GM18498 (cell line): ENCODE data around the gene GULP1.
"Not testable (repeated sequence)": the region's sequence is repeated elsewhere in the genome, so short reads cannot be mapped to it uniquely, and the experiment has no call there.

ENCODE experiments used
- ATAC-seq: cut with Tn5 transposase; IDR thresholded peaks from one replicate; pipeline ENCODE4 v1.9.1; 2021; ENCODE audit warnings: mild to moderate bottlenecking, moderate library complexity; ENCODE audit not compliant: unreplicated experiment

GULP1 gene

GRCh38 chr2:188588235-188588634, 296.6 kb downstream of the GULP1 start:
- no peak for ATAC-seq

DNA sequence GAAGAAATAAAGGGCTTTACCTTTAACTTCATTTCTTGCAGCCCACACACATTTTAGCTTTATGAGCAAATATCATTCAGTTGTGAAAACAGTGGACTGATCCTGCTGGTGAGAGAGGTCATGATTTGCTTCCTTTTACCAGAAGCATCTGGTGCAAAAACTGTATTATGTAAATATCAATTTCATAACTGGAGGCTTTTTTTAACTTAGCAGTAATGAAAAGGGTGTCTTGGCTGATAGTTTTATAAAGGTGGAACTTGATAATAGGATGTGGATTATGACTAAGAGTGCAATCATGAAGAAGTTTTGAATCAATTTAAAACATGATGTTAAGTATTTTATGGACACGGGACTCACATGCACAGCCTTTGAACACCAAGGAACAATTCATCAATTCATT, 304.4 kb downstream of the GULP1 start:
- no peak for ATAC-seq

DNA sequence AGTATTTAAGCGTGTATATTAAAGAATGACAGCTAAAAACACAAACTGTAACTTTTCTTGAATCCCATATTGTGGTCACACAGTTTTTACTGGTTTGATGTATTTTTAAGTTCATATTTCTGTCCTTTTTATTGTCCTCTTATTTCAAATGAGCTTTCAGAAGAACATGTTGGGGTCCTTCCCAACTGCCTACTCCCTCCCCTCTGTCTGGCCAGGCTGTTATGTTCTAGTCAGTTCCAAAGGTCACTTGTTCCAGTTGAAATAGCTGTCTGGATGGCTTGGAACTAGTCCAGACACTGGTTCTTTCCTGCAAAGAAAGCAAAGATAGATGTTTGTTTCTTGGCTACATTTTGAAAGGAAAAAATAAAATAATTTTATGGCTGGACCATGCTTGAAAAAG, 306.9 kb downstream of the GULP1 start:
- ATAC-seq = no peak

DNA sequence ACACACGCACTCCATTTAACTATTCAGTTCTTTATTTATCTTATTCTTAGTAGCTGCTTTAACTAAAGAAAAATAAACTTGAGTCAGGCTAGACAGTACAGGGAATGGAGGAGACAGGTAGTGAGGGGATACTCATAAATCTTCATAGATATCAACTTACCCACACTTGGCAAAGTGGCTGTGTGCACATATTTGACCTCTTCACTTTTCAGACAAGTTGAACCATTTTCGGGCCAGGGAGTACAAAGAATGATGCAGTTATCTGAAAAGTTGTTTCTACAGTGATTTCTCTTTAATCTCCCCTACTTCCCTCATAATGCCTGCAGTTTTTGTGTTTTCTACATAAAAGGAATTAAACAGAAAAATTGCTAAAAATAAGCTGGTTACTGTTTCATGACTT, 307.5 kb downstream of the GULP1 start:
- ATAC-seq = no peak

DNA sequence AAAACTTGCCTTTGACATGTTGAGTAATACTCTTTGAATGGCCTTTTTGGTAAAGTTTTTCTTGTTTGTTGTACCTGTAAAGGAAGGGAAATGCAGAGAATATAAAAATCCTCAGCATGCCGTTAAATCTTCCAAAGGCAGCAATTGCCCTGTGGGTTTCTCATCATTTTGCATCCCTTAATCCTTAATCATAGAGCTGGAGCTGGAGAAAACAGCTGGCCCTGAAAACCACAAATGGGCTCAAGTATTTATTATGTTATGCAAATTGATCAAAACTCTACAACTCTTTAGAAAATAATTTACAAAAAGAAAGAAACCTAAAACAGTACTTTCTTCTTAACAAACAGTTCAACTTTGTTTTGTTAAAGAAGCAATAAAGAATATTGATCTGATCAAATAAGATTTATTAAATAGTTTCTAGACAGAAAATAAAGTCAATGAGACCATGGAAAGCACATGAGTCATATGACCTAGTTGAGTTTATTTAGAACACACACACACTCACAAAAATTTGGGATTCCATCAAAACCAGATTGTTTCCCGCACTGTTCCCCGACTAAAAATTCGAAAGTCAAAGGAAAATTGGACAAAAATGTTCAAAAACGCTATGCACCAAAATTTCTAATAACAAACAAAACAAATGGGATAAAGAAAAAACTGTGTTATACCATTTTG, 309.0 kb downstream of the GULP1 start:
- ATAC-seq = no peak

GRCh38 chr2:188601391-188601790, 309.7 kb downstream of the GULP1 start:
- no peak for ATAC-seq

DNA sequence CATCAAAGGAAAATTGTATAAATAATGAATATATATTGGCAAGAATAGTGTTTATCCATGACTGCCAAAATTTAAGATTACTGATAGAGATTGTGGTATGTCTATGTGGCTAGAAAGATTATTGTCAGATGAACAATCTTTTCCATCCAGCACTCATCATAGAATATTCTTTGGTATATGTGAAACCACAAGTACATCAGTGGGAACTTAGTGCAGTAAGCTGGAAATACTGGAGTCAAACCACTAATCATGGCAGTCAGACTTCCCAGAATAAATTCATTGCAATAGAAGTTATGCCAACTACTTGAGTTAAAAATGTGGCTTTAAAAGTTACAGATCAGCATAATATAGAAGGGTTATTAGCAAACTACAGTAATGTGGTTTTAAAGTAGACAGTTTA, 310.3 kb downstream of the GULP1 start:
- ATAC-seq = no peak

DNA sequence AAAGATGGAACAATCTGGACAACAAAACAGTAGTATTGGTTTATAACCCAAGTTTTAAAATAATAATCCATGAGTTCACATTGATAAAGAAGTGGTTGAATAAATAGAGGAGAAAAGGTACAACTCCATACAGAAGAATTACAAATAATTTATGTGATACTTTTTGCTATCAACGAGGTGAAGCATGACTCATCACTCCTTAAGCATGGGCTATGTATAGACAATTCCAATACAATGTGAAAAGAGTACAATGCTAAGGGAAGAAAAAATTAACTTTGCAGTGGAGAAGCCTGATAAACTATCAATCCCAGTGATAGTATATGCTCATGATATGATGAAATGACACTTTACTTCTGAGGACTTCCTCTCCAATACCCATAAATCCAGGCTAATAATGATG, 312.9 kb downstream of the GULP1 start:
- no peak for ATAC-seq

DNA sequence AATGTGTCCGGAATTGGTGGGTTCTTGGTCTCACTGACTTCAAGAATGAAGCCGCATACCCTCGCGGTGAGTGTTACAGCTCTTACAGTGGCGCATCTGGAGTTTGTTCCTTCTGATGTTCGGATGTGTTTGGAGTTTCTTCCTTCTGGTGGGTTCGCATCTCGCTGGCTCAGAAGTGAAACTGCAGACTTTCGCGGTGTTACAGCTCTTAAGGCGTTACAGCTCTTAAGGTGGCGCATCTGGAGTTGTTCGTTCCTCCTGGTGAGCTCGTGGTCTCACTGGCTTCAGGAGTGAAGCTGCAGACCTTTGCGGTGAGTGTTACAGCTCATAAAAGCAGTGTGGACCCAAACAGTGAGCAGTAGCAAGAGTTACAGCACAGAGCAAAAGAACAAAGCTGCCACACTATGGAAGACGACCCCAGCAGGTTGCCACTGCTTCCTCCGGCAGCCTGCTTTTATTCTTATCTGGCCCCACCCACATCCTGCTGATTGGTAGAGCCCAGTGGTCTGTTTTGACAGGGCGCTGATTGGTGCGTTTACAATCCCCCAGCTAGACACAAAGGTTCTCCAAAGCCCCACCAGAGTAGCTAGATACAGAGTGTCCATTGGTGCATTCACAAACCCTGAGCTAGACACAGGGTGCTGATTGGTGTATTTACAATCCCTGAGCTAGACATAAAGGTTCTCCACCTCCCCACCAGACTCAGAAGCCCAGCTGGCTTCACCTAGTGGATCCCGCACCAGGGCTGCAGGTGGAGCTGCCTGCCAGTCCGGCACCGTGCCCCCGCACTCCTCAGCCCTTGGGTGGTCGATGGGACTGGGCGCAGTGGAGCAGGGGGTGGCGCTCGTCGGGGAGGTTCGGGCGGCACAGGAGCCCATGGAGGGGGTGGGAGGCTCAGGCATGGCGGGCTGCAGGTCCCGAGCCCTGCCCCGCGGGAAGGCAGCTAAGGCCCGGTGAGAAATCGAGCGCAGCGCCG, 314.2 kb downstream of the GULP1 start:
- not testable (repeated sequence) for ATAC-seq

- not testable (repeated sequence) for ATAC-seq
These were observed 314.9 kb downstream of the GULP1 start for GRCh38 chr2:188606596-188606995.

- ATAC-seq = no peak
These were observed 315.8 kb downstream of the GULP1 start for GRCh38 chr2:188607501-188607900.

GRCh38 chr2:188609321-188610049, 317.8 kb downstream of the GULP1 start:
- ATAC-seq = no peak

DNA sequence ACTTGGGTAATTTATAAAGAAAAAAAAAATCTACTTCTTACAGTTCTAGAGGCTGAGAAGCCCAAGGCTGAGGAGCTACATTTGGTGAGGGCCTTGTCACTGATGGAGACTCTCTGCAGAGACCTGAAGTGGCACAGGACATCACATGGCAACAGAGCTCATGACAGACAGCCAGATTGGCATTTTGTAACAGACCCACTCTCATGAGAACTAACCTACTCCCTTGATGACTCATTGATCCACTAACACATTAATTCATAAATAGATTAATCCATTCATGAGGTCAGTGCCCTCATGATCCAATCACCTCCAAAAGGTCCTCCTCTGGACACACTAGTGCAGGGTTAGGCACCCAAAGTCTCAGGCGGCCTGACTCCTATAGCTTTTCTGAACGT, 318.4 kb downstream of the GULP1 start:
- no peak for ATAC-seq

GRCh38 chr2:188610827-188611226, 319.2 kb downstream of the GULP1 start:
- no peak for ATAC-seq

DNA sequence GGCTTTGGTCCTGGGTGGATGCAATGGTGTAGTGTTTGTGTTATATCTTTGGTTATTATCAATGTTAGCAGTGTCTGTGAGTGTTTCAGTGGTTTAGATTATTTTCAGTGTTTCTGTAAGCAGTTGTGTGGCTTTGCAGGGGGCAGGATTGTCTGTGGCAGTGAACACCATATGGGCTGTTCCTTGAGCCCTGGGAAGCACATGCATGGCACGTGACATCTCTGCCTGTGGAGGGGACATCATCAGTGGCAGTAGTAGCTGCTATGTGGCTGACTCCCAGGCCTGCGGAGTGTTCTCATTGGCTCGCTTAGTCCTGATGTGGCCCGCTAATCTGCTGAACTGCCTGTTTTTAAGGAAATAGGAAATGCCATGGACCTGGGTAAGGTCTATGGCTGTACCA, 327.5 kb downstream of the GULP1 start:
- no peak for ATAC-seq

- ATAC-seq = no peak
These were observed 329.2 kb downstream of the GULP1 start for GRCh38 chr2:188620916-188621315.

GRCh38 chr2:188622601-188623260, 331.1 kb downstream of the GULP1 start:
- ATAC-seq = no peak

DNA sequence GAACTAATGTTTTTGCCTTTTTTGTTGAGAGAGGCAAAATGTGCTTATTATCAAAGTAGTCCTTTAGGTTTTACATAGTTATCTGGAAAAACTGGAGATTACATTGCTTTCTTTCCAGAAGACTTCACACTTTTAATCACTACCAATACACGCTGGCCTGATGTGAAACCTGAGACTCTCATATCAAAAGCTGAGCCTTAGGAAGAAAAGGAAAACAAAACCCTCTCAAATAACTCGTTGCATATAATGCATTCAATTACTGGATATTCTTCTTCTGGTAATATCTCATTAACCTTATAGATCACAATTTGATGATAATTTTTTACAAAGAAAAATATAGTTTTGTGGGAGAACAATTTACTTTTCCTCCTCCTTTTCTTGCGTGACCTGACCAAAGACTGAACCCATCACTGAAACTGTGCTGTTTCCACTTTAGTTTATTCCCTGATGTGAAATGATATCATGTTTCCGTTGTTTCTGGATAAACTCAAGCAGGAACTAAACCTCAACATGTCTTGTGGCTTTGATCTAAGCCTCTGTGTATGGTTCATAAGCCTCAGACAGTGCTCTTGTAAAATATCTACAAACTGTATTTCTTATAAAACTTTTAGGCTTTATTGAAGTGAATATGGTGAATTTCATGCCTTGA, 332.4 kb downstream of the GULP1 start:
- ATAC-seq = no peak

- no peak for ATAC-seq
These were observed 335.8 kb downstream of the GULP1 start for GRCh38 chr2:188627471-188627870.

- ATAC-seq = no peak
These were observed 337.5 kb downstream of the GULP1 start for GRCh38 chr2:188628989-188629752.
